GM10847 (cell line): ENCODE data around the gene PPIH.

Experiments used
- POLR2A ChIP-seq: IDR thresholded peaks from 2 replicates; pipeline ENCODE4 v1.6.1; 2011; ENCODE audit not compliant: insufficient read length; ENCODE audit errors: extremely low read depth

Gene PPIH

GRCh38 chr1:42657981-42658876 is at the start of gene PPIH:
PPIH (plus strand) TSS chr1:42658423; CDS start chr1:42658447, 24 bp downstream.
- peak; percentile 94 for TF ChIP-seq POLR2A

GRCh38 chr1:42613803-42614131 is 44.5 kb upstream of the PPIH start:
- no peak for TF ChIP-seq POLR2A

DNA sequence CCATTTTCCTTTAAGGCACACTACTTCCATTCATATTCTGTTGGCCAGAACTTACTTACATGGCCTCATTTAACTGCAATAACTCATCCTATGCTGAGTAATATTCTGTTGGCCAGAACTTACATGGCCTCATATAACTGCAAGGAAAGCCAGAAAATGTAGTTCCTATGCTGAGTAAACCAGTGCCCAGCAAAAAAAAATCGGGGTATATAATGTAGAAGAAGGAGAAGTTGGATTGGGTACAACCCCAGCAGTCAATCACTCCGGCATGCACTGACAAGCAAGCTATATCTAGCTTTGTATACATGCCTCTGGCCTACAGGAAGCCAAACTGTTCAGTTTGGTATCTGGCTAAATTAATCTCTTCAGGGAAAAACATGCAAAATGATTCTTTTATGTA is 39.4 kb upstream of the PPIH start:
- TF ChIP-seq POLR2A, result no peak

- TF ChIP-seq POLR2A, result no peak
Measured at GRCh38 chr1:42620307-42620706, 37.9 kb upstream of the PPIH start.

DNA sequence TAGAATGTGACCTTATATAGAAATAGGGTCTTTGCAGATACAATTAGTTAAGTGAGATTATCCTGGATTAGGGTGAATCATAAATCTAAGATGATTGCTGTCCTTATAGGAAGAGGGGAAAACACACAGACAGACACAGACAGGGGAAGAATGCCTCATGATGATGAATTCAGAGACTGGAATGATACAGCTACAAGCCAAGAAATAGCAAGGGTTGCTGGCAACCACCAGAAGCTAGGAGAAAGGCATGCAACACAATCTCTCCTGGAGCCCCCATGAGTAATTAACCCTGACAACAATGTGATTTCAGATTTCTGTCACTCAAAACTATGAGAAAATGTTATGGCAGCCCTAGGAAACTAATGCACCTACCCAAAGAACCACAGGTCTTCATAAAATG is 19.1 kb upstream of the PPIH start:
- no peak for TF ChIP-seq POLR2A

DNA sequence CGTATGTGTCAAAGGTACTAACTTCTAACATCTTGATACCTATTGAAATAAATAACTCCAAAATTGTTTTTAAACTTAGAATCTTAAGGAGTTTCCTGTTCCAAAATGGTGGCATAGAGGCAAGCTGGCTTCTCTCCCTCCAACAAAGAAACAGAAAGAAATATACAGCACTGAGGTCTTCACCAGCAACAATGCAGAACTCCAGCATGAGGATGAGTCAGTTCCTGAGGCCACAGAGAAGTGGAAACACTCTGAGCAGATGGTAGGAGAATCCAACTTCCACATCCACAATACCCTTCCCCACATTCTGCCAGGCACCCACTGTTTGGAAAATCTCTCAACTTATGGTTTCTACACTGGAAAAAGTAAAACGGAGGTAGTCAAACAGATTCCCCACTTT is 12.2 kb upstream of the PPIH start:
- no peak for TF ChIP-seq POLR2A

- TF ChIP-seq POLR2A, result no peak
Measured at GRCh38 chr1:42657201-42657600, 1.0 kb upstream of the PPIH start.

DNA sequence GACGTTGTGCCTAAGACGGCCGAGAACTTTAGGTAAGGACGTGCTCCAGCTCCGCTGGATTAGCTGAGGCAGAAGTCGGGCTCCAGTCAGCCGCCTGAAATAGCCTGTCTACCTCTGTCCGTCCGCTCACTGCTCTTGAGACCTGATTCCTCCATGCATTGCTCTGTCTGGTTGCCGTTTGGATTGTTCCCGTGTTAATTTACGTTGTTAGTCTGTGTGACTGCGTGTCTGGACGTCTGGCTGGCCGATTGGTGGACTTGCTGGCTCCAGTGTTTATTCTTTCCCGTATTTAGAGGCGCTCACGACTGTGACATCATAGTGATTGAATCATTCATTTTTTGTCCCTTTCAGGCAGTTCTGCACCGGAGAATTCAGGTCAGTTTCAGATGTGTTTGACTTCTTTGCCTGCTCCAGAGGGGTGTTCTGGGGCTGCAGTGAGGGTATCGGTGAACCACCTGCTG is 684 bp downstream of the PPIH start:
- TF ChIP-seq POLR2A, result no peak

DNA sequence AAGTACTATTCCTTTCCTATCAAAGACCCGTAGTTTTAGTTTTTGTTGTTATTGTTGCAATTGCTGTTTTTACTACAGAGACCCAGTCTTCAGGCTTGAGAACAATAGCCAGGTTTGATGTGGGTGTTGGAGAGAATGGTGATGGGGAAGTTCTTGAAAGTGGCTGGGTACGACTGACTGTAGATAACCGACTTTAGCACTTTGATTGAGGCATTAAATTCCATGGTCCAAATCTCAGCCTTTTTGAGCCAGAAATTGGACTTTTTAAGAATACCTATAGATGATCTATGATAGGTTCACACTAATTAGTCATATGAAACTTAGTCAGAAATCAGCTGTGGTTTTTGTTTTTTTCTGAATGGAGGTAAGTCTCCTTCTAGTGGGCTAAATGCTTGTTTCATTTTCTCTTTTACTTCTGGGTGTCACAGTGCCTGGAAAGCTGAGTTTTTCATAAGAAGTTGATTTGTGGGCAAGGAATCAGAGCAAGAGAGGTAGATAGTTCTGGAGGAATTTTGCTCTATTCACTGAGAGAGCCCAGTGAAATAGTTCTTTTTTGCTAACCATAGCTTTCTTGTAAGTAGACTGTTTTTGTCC is 2.8 kb downstream of the PPIH start:
- TF ChIP-seq POLR2A, result no peak

GRCh38 chr1:42669936-42670335 is 11.7 kb downstream of the PPIH start:
- TF ChIP-seq POLR2A, result no peak

GRCh38 chr1:42670425-42670824 is 12.2 kb downstream of the PPIH start:
- no peak for TF ChIP-seq POLR2A

DNA sequence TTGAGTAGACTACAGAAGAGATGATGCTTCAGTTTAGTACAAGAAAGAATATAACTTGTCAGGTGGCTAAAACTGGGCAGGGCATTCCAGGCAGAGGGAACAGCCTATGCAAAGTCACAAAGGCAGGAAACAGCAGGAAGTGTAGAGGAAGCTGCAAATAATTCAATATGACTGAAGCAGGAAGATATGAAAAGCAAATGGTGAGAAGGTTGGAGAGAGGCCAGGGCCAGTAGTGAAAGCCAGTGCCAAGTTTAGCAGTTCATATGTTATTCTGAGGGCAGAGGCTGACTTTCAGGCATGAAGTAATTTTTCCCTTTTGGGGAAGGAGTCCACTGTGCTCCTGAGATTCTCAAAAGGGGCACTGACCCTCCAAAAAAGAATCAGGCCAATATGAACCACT is 16.0 kb downstream of the PPIH start:
- no peak for TF ChIP-seq POLR2A

DNA sequence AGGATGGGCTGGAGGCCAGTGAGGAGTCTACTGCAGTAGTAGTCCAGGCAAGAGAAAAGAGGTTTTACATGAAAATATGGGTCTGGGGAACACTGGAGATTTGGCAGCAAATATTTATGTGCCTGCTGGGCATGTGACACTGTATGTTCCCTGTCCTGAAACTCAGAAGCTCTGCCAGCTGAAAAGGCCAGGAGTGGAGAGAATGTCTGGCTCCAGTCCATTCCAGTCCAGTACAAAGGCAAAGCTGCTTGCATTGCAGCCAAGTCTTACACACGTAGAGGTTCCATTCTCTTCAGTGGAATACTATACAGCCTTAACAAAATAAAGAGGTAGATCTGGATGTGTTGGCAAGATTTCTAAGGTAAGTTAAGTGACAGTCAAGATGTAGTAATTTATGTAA is 16.5 kb downstream of the PPIH start:
- no peak for TF ChIP-seq POLR2A

GRCh38 chr1:42675467-42675866 is 17.2 kb downstream of the PPIH start:
- no peak for TF ChIP-seq POLR2A

- TF ChIP-seq POLR2A, result no peak
Measured at GRCh38 chr1:42676534-42677087, 18.4 kb downstream of the PPIH start.

DNA sequence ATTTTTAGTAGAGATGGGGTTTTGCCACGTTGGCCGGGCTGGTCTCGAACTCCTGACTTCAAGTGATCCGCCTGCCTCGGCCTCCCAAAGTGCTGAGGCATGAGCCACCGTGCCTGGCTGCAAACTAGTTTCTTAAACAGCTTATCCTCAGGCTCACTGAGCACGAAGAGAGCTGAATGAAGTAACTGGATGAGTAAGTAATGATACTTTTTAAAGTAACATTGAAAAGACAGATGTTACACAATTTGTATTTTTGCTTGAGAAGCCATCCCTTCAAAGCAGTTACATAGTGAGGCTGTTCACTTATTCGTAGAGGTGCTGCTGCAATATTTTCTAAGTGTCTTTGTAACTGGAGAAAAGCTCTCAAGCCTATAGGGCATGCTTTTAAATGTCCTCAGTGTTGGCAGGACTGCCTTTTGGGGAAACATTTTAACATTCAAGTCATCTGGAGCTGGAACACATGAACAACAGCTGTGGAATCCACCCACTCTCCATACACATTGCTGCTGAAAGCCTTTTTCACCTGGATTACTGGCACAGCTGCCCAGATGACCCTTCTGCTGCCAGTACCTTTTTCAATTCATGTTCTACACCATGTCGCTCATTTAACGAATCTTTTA is 21.3 kb downstream of the PPIH start:
- no peak for TF ChIP-seq POLR2A
